Stimulated activated CD8-positive, alpha-beta memory T cell treated with anti-CD3 and anti-CD28 coated beads, Interleukin-12 subunit alpha, Interleukin-12 subunit beta, amount 100 ng/mL, for 4 hours (primary cell): Measurements from ENCODE around the gene ACSL6.

Experiments used
- DNase-seq: peaks from one replicate; pipeline ENCODE4 v3.0.0-alpha.2; 2020; ENCODE audit warnings: low read depth

The ACSL6 gene

DNA sequence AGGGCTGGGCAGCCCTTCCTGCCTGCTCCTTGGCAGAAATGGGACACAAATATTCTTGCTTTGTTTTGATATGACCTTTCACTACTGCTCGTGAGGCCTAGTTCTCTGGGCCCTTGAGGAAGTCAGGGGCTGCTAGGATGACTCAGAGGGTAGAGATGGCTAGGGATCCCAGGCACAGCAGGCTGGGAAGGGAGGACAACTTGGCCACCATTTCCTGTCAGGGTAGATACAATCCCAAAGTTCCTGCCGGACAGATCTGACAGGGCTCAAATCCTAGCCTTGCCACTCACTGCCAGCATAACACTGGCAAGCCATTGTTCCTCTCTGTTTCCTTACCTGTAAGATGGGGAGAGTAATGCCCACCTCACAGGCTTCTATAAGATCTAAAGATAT, 34.2 kb downstream of the ACSL6 start:
- DNase-seq, result no peak

DNA sequence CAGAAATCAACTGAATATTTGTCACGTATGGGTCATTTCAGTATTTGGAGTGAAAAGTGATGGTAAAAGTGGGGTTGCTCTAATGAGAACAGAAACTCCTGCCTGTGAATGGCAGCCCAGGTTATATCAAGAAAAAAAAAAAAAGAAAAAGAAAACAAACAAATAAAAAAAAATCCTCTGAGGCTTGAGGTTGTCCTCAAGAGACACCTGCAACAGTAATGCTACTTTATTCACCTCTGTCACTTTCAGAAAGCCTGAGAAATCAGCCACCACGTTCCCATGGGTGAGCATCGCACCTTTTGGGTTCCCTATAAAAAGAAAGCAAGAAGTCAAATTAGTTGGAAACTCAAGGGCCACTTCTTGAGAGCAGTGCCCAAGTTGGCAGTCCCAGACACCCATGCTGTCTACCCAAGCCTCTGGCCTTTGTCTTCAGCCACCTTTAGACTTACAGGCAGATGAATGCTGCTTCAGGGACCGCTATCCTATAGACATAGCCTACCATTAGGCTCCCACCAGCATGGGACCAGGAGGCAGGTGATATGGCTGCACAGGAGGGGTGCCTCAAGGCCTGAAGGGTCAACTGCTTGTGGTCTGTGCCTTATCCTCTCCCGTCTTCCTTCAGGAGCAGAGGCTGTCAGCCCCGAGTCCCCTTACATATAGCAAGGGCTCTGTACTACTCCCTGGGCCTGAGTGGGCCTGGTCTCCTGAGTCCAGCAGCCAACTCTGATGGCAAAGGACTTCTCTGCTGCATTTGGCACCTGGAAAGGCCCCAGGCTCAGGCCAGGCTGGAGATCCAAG, 34.8 kb downstream of the ACSL6 start:
- no peak for DNase-seq

DNA sequence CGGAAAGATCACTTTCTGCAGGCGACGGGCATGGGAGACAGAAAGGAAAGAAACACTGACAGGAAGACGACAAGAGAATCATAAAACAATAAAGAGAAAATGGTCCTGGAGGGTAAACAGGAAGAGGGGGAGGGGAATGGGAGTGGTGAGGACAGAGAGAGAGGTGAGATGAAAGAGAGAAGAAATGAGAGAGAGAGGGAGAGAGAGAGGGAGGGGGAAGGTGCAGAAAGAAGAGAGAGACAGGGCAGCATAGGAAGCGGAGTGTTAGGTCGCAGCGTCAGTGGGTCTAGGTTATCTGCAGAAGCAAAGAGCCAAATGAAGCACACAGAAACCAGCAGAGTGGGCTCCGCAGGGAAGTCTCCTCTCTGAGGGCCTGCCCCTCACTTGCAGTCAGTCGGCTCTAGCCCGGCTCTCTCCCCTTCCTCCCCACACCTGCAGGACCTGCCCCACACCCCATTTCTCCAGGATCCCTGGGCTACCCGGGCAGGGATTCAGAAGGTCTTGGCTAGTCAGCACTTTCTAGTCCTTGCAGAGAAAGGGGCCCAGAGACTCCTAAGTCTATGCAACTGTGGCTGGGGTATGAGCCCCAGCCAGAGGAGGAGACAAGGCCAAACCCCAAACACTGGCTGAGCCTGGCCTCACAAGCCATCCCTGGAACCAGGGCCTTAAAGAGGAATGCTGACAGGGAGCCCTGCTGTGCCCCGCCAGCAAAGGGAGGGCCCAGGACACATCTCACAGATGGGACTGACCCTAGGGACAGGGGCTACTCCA, 36.3 kb downstream of the ACSL6 start:
- DNase-seq, result no peak

DNA sequence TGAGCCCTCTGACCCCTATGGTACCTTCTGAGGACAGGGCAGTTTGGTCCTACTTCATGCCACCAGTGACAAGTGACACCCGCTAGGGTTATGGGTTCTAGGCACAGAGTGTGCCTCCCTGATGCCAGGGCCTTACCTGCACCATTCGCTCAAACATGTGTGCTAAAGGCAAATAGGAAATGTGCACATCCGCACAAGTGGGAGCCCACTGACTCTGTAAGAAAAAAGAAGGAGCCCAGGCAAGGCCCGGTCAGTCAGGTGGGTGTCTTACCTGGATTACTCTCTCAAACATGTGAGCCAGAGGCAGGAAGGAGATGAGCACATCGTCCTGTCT, 36.9 kb downstream of the ACSL6 start:
- DNase-seq, result no peak

DNA sequence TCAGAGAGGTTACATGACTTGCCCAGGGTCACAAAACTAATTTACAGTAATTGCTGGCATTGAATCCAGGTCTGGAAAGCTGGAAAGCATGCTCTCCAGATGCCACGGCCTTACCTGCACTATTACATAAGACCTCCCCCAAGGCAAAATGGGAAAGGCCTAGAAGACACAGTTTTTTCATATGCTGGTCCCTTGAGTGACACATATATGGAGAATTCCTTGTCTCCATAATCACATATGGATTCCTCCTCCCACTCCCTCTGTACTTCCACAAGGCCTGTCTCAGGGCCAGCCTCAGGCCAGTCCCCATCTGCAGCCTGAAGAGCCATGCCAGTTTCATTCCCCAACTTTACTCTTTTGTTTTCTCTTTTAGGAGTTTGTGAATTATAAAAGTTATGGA, 37.4 kb downstream of the ACSL6 start:
- DNase-seq, result no peak

DNA sequence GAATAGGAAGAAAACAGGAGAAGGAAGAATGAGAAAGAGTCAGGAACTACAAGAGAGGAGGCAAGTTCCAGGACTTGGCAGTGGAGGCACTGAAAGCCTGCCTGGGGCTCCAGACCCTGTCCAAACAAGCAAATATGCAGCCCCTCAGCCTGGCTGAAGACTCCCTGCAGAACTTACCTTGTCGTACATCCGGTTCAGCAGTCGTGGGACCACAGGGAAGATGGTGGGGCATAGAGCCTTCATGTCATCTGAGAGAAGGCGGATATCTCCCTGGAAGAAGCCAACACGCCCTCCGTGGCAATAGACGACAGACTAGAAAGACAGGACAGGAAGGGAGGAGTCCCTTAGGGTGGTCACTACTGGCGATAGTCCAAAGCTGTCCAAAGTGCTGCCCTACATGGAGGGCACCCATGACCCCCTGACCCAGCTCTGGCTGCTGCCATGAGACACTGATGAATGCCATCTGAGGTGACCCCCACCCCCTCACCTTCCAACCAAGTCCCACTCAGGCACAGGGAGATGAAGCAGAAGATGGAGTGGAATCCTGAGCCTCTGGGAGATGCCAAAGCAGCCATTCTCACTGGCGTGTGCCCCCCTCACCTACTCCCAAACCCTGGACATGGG, 38.3 kb downstream of the ACSL6 start:
- DNase-seq, result no peak

DNA sequence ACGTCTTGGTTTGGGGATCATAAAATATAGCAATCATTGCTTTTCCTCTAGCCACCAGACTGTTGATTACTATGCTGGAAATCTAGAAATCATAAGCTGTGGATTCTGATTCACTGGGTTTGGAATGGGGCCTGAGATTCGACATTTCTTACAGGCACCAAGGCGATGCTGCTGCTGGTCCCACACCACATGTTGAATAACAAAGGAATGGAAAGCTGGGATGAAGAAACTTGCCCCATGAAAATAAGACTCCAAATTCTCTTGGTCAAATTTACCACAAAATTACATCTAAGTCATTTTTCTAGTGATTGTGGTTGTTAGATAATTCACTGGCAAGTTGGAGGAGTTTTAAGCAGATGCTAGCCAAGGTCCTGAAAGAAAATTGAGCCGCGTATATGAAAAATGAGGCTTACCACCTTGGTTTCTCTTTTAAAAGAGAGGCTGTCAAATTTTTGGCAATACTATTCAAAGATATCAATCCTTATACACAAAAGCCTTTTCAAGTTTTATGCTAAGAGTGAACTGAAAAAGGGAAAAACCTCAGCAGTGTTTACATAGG, 43.0 kb downstream of the ACSL6 start:
- no peak for DNase-seq

DNA sequence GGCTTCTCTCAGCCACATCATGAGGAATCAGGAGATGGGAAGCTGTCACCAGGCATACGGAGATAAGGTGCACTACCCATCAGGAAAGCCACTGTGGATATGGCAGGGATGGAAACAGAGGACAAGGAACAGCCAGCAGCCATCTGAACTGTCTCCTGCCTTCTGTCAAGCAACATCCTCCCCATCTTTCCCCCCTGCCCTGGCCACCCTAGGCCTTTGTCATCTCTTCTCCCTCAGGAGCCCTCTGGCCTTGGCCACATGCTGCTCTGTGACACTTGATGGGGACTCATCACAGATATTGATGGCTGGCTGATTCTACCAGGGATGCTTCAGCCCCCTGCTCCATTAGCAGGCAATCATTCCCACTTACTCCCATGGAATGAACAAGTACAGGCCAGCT, 44.9 kb downstream of the ACSL6 start:
- DNase-seq, result no peak

DNA sequence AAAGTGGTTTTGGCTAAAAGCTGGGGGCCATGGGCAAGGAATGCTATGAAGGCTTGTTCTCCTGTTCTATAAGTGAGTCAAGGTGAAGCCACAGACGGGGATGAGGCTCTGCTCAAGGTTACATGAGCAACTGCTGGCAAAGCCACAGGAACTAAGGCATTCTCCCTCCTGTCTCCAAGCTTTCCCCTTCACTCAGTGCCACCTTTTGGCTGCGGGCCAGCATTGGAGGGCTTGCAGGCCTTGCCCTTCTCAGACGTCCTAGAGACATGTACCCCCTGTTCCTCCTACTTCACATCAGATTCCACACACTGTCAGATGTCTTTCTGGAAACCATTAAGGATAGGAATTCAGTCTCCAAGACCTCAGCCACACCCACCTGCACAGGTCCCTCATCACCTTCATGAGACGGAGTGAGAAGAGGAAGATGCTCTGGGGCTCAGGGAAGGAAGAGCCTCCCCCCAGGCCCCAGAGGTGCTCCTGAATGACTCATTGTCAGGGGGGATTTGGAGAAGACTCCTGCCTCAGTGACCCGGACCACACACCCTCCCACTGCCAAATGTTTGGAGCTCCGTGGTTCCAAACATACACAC, 45.5 kb downstream of the ACSL6 start:
- no peak for DNase-seq

DNA sequence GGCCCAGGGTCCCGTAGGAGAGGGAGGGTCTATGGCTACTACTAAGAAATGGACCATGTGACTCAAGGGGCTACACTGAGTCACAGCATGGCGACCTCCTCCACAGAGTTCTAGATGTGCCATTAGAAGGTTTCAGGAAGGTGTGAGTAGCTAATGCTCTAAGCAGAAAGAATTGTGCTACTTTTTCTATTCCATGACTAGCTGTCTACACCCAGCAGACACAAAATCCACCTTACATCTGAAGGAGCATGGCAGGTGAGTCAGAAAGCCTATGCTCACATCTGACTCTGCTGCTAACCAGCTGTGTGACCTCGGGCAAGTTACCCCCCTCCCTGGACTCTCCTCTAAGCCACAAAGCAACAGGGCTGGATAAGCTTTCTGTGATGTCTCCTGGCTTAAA, 51.6 kb downstream of the ACSL6 start:
- DNase-seq, result no peak

DNA sequence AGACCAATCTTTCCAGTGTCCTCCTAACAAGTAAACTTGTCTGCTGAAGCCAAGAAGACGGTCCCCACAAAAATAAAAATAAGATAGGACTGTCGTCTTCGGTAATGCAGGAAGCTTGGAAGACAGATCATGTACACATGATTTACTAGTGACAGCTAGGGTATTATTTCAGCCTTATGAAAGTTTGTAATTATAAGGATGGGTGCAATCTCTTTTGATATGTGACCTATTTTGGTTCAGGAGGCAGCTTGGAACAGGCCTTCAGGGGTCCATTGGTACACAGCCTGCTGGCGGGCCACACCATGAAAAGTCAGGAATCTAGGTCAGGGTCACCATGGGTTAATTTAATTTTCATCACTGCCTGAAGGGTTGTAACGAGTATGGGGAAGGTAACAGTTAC, 52.3 kb downstream of the ACSL6 start:
- DNase-seq, result no peak

DNA sequence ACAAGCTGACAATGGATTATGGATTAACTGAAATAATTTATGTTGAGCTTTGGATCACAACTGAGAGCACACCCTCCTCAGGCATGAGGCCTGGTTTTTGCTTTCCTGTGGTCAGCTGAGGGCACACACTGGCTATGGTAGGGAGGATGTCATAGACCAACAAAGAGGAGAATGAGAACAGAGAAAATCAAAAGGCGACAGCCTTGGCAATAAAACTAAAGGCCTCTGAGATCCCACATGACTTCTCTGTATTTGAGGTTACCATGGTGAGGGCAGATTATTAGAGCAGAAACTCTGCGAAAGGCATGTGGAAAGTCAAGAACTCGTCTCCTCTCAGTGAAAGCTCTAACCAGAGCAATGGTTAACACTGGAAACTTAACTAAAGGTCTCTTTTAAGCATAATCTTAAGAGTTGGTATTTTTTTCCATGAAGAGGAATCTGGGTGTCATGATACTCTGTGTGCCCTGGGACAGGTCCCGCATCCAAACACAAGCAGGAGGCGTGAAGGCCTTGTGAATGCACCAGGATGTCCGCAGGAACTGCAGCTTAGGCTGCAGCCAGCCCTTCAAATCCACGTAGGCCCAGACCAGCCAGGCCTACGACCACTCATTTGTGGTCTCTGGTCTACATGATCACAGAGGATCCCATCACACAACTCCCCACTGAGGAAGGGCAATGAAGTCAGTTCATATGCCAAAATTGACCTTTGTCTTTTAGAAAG, 53.6 kb downstream of the ACSL6 start:
- DNase-seq, result no peak

DNA sequence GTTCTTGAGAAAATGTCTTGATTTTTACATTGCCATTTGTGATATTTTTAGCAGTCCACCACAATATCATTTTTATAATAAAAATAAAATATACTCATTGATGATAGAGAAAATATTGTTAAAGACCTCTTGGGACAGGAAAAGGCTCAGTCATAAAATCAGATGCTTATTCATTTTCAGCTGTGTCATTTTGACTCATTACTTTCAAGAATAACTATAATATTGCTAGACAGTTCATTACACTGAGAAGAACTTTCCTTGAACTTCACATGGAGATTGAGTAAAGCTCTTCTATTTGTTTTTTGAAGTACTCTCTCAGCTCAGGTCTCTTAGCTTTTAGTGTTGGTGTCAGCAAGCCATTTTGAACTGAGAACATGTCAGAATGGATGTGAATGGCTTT, 57.5 kb downstream of the ACSL6 start:
- no peak for DNase-seq

DNA sequence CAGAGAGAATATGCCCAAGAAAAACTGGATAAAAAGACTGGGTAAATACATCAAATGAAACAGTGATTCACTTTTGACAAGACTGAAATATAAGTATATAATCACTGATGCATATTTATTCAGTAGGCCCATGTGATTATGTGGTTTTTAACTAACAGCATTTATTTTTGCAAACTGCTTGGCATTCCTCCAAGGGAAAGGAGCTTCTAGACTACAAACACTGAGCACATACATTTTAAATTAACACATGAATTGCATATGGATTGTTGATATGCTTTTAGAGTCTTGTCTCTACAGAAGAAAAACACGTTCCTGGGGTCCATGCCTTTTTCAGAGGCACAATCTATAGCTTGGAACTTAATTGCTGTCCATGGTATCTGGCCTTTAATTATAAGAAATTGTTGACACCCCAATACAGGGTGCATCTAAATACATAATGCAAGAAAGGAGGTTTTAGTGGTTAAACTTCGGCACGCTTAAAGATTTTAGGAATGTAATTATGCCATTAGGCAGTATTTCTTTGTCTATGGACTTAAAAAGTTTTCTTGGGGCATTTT, 59.1 kb downstream of the ACSL6 start:
- no peak for DNase-seq

DNA sequence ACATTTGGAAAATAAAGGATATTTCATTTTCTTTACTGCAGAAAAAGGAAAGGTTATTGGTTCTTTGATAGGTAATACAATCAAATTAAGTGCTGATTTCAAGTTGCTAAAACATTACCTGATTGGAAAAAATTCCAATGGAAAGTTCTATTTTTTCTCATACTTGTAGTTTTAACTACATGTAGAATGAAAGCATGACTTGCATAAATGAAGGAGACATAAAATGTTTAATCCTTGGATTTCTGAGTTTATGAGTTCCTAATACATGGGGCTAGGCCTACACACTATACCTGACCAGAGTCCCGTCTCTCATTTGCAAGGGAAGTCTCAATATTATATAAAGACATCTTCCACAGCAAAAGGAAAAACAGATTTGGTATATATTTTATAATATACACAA, 60.8 kb downstream of the ACSL6 start:
- no peak for DNase-seq

DNA sequence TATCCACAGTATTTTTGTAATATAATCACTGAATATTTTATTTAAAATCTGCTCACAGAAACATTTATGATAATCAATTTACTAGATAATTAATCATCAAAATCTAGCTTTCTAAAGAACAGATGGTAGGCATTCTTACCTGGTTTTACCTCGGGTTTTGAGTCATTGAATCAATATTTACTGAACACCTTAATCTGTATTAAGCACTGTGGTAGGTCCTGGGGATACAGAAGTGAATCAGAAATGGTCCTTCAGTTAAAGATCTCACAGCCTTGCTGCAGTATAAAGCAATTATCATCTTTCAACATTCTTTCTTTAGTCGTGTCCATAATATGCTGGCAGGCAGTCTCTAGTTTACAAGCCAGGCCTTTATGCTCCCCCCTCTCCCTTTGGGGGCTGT, 64.0 kb downstream of the ACSL6 start:
- no peak for DNase-seq

DNA sequence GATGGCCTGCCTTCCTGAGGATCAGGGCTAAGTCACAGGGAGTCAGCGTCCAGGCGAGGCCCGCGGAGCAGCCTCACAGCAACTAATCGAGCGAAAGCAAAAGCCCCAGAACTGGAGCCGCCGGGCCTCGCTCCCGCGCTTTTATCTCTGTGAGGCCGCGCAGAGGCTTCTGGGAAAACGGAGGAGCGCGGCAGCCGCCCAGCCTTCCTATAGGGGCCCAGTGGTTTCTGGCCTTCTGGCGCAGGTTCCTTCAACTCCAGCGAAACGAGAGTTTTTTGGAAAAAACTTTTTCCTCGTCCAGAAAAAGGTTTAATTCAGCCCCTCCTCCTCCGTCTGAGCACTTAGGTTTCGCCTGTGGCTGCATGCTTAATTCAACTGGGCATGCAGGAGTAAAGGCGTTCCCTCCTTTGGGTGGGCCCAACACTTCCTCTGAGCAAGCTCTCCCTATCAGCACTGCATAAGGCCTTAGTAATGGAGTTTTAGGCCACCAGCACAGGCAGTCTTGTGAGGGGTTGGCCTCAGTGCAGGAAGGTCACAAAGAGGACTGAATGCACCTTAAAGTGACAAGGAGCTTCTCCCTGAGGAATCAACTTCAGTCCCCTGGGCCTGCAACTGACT, 65.8 kb downstream of the ACSL6 start, which contains the start of gene MEIKIN:
TSS of gene MEIKIN (minus strand) at position 113 of the 618 bp plus-strand sequence. CDS start 158 bp downstream, outside the sequence.
- DNase-seq, result no peak

DNA sequence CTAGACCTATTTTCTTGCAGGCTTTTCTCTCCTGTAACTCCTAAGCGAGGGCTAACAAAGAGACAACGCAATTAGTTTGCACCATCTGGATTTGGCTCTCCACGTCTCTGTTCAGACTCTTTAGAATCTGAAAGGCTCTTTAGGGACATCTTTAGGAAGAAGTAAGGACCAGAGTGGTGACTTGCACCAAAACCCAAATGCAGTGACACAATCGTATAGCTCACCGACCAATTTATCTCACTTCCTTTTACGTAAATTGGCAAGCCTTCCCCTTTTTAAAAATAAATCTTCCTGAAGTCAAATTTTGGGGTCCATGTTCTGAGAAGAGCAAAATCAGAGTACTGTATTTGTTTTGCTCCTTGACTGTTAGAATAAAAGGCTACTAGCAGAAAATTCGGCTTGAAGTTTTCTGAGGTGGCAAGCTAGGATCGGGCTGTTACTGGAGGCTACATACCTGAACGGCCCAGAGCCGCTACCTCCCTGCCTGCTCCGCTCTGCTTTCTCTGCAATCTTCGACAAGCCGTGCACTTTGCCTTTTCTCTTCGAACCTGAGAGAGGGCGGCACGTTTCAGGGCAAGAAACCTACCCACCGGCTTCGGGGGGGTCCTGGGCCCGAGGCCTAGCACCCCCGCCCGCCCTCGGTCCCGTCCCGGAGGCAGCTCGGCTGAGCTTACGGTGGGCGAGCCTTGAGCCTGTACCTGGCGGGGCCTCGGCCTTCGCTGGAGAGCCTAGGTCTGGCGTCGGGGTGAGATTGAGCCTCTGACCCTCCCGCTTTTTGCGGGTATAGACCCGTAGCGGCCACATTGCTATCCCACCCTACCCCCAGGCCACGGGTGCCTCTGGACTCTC, 66.5 kb downstream of the ACSL6 start:
- DNase-seq, result no peak

DNA sequence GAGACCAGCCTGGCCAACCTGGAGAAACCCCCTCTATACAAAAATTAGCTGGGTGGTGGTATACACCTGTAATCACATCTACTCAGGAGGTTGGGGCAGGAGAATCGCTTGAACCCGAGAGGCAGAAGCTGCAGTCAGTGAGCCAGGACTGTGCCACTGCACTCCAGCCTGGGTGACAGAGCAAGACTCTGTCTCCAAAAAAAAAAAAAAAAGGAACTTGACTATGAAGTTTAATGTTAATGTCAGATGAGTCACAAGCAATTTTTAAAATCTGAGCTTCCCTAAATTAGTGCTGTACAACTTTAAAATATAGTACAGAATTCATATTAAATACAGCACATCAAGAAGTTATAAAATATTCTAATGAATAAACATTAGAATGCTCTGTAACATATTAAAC, 67.5 kb downstream of the ACSL6 start:
- DNase-seq, result no peak

DNA sequence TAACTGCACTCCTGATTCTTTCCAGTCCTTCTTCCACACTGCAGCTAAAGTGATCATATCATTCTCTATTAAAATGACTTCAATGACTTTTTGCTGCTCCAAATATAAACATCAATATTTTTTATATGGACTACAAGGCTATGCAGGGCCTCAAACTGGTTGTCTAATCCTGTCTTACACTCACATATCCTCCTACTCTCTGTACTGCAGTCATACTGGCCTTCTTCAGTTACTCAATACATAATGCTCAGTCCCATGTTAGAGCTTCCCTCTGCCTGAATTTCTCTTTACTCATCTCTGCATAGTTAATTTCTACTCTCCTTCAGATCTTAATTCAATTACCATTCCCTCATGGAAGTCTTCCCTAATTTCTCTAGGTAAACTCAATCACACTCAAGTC, 69.4 kb downstream of the ACSL6 start:
- no peak for DNase-seq
